LNCAP (cell line): ENCODE measurements around the gene SDC4.

Experiments used
- TF ChIP-seq, protein P1 (sequence below): fragments of 450-650 bp; IDR thresholded peaks from 2 replicates; pipeline ENCODE4 v1.5.1; 2017; ENCODE audit warnings: mild to moderate bottlenecking

SDC4 gene

DNA sequence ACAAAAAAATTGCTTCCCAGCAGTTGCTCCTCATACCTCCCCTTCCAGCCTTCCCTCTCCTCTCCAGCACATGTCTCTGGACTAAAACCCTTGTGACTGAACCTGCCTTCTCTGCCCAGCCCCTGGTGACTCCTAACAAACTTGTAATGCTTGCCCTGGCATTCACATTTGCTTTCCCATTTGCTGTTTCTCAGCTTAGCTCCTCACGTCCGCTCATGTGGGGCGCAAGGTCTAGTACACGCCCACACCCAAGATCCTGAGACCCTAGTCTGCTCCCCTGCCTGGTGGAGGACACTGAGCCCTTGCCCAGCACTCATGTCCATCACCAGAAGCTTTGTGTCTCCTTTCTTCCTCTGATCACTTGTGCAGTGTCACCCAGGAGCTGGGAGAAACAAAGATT lies 59.8 kb downstream of the SDC4 start:
- TF ChIP-seq, protein P1, sequence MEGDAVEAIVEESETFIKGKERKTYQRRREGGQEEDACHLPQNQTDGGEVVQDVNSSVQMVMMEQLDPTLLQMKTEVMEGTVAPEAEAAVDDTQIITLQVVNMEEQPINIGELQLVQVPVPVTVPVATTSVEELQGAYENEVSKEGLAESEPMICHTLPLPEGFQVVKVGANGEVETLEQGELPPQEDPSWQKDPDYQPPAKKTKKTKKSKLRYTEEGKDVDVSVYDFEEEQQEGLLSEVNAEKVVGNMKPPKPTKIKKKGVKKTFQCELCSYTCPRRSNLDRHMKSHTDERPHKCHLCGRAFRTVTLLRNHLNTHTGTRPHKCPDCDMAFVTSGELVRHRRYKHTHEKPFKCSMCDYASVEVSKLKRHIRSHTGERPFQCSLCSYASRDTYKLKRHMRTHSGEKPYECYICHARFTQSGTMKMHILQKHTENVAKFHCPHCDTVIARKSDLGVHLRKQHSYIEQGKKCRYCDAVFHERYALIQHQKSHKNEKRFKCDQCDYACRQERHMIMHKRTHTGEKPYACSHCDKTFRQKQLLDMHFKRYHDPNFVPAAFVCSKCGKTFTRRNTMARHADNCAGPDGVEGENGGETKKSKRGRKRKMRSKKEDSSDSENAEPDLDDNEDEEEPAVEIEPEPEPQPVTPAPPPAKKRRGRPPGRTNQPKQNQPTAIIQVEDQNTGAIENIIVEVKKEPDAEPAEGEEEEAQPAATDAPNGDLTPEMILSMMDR, result no peak

DNA sequence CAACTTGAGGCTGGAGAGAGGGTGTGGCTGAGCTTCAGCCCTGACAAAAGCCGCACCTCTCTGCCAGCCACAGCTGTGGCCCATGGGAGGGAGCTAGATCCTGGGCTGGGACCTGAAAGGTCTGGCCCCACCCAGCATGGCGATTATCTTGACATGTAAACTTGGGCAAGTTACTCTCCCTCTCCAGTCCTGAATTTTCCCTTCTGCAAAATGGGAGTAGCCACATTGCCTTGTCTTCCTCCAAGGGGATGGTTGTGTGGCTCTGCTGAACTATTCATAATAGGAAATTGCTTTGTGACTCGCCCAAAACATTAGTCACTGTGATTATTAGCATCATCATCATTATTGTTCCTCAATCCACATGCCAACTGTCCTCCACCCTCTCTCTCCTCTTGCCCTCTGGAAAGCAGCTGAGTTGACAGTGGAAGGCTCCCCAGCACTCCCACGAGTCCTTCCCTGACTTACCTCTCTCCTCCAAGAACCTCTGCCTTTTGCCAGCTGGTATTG lies 64.6 kb downstream of the SDC4 start:
- TF ChIP-seq, protein P1, result no peak

DNA sequence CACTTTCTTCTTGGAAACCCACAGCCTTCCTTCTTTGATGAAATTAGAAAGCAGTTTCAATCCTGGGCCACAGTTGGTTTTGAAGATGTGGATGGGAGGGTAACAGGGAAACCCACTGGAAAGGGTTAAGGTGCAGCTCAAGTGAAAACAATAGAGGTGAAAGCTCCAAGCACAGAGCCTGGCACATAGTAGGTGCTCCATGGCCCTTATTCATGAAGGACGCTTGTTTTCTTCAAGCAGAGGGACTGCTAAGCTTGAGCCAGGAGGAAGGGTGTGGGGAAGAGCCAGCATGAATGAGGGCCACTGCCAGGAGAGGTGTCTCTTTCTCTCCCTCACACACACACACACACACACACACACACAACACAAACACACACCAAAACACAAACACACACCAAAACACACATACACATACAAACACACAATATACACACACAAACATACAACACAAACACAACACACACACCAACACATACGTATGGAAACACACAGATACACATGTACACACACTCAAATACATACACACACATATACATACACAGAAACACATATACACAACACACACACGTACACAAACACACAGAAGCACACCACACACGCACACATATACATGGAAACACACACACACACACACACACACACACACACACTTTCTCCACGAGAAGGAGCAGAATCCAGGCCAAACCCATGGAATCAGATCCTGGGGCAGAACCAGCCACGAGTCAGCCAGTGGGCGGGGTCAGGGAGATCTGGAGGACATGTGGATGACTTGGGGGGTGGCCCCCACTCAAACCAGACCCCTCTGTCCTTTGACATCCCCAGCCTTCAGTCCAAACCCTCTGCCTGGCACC lies 65.3 kb downstream of the SDC4 start:
- TF ChIP-seq, protein P1, result no peak

DNA sequence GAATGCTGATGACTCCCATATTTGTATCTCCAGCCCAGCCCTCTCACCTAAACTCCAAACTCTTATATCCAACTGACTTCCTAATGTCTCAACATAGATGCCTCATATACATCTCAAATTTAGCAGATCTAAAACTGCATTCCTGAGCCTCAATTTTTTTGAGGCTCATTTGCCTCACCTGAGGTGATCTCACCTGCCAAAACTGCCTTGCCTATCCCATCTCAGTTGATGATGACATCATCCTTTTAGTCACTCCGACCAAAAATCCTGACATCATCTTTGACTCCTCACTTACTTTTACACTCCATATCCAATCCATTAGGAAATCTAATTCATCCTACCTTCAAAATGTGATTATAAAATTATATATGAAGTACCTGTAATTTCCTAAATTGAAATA lies 68.2 kb downstream of the SDC4 start:
- TF ChIP-seq, protein P1, result no peak

DNA sequence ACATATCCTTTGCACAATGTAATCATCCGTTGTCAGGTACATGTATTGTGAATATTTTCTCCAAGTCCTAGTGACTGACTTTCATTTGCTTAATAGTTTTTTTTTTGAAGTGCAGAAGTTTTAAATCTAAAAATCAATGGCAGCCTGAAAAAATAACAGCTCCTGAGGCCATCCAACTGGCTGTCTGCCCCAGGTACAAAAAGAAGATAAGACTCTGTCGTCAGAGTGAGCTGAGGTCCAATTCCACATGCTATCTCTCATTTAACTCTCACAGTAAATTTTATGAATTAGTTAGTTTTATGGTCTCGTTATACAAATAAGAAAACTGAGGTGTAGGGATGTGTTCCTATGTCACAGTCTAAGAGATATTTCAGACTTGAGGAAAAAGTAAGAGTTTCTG lies 72.9 kb downstream of the SDC4 start:
- TF ChIP-seq, protein P1, result no peak
